8988T (cell line): Measurements from ENCODE around the gene MAP3K4.

Experiments
- DNase-seq: peaks from one replicate; pipeline ENCODE4 v3.0.0; 2011

The MAP3K4 gene, protein sequence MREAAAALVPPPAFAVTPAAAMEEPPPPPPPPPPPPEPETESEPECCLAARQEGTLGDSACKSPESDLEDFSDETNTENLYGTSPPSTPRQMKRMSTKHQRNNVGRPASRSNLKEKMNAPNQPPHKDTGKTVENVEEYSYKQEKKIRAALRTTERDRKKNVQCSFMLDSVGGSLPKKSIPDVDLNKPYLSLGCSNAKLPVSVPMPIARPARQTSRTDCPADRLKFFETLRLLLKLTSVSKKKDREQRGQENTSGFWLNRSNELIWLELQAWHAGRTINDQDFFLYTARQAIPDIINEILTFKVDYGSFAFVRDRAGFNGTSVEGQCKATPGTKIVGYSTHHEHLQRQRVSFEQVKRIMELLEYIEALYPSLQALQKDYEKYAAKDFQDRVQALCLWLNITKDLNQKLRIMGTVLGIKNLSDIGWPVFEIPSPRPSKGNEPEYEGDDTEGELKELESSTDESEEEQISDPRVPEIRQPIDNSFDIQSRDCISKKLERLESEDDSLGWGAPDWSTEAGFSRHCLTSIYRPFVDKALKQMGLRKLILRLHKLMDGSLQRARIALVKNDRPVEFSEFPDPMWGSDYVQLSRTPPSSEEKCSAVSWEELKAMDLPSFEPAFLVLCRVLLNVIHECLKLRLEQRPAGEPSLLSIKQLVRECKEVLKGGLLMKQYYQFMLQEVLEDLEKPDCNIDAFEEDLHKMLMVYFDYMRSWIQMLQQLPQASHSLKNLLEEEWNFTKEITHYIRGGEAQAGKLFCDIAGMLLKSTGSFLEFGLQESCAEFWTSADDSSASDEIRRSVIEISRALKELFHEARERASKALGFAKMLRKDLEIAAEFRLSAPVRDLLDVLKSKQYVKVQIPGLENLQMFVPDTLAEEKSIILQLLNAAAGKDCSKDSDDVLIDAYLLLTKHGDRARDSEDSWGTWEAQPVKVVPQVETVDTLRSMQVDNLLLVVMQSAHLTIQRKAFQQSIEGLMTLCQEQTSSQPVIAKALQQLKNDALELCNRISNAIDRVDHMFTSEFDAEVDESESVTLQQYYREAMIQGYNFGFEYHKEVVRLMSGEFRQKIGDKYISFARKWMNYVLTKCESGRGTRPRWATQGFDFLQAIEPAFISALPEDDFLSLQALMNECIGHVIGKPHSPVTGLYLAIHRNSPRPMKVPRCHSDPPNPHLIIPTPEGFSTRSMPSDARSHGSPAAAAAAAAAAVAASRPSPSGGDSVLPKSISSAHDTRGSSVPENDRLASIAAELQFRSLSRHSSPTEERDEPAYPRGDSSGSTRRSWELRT (N-terminal part only)

DNA sequence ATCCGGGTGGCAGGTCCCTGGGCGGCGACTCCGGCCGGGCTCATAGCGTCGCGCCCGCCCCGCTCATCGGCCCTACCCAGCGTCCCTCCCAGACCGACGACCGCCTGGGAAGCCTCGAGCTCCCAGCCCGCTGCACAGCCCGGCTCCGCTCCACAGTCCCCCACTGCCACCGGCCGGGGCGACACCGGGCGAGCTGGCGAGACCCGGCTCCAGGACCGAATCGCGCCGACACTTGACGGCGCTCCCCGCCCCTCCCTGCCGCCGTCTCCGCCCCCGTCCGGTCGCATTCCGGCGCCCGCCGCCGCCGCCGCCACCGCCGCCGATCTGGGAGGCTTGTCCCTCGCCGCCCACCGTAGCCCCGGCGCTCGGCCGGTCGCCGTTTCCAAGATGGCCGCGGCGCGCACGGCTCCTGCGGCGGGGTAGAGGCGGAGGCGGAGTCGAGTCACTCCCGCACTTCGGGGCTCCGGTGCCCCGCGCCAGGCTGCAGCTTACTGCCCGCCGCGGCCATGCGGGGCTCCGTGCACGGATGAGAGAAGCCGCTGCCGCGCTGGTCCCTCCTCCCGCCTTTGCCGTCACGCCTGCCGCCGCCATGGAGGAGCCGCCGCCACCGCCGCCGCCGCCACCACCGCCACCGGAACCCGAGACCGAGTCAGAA lies at the start of gene MAP3K4:
MAP3K4 (plus strand) TSS at position 364 of the 655 bp plus-strand sequence; CDS start at position 527, 163 bp downstream.
- peak; percentile 63 for DNase-seq

DNA sequence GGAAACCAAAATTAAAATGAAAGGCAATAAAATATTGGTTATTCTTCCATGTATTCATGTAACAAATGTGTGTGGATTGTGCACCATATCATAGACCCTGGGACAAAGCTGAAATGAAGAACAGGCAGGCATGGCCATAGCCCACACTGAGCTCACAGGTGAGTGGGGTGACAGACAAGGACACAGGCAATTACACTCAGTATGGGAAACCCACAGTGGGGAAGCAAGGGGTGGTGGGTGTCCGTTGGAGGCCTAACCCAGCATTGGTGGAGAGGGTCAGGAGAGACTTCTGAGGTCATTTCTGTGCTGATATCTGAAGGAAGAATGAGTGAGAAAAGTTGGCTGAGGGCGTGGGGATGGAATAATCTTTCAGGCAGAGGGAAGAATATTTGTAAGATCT lies 47.6 kb upstream of the MAP3K4 start:
- no peak for DNase-seq

GRCh38 chr6:160945516-160946177 lies 45.9 kb upstream of the MAP3K4 start:
- no peak for DNase-seq

DNA sequence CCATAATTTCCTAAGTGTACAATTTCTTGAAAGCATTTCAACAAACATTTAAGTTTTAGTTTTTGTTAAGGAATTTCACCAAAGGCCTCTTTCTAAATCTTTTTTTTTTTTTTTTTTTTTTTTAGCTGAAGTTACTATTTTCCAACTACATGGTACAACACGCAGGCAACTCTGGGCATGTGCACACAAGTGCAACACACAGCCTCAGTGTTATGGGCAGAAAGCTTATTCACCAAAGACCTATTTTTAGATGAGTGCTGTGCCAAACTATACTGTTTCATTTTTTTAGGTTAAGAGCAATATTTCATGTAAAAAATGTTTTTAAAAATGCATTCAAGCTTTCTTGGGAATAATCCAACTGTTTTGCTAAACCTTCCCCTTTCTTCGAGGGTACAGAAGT lies 42.0 kb upstream of the MAP3K4 start:
- no peak for DNase-seq

DNA sequence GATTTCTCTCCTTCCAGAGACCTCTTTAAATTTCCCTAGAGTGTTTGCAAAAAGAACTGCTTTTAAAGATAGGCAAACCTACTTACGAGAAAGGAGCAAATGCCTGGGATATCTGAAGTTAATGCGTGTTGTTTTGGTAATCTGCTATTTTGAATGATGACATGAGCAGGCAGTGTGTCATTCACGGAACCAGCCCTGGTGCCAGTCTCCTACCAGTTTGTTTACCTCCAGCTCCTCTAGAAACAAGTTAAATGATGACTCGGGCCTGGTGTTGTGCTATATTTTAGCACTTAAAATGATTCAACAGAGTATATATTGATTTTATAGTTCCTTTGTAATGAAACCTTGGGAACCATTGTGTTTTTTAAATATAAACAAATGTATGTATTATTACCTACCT lies 41.1 kb upstream of the MAP3K4 start:
- DNase-seq: no peak

GRCh38 chr6:160951187-160952030 lies 40.2 kb upstream of the MAP3K4 start:
- DNase-seq: no peak

- no peak for DNase-seq
Observed at GRCh38 chr6:160952633-160953281, 38.8 kb upstream of the MAP3K4 start.

DNA sequence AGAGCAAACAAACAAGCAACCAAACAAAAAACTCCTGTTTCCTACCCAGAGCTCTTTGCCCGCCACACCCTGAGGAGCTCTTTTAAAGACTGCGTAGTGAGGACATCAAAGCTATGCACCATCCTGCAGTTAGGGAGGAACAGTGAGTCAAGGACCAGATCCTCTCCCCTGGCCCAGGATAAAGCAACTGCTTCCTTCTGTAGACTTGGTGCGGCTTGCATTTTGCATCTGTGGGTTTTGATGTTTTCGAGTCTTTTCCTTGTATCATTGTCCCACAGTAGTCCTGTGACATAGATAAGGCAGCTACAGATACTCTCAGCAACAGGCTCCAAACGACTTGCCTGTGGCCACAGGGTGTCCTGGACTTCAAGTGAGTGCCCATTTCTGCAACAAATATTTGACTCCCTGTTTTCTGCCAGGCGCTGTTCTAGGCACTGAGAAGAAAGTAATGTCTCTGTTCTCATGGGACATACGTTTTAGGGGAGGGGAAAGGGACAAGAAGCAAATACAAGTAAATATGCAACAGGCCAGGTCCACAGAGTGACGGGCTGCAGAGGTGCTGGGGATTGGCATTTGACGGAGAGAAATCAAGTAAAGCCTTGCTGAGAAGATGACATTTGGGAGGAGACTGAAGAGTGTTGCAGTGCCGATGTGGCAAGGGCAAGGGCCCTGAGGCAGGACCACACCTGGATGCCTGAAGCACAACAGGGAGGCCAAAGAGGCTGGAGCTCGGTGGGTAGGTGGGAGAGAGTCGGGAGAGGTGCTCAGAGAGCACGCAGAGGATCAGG lies 35.9 kb upstream of the MAP3K4 start:
- no peak for DNase-seq

GRCh38 chr6:160956300-160957035 lies 35.1 kb upstream of the MAP3K4 start:
- DNase-seq: no peak

DNA sequence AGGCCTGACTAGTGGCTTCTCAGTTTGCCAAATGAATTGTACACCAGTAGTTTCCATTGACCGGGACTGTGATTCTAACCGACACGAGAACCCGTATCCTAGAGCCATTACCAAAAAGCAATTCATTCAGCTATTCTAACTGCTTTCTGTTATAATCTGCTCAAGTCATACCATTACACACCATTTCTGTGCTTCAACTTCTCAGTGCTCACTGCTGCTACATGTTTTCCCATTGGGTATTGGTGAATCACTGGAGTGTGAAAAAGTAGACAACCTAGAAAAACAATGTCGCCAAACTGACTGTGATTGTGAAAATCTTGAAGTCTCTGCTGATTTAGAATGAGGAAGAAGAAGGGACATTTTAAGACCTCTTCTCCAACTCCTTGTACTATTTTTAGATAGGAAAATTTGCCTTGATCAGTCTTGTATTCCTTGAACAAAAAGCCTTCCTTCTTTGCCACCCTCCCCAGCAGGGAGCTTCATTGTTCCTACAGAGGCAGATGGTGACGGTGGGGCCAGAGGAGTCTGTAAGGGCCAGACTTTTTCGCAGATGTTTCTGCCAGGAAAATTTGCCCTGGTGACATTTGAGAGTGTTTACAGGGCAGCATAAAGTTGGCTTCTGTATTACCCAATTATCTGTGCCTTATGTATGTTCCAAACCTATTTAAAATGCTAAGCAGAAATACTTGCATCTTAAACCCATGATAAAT lies 31.7 kb upstream of the MAP3K4 start:
- DNase-seq: no peak

DNA sequence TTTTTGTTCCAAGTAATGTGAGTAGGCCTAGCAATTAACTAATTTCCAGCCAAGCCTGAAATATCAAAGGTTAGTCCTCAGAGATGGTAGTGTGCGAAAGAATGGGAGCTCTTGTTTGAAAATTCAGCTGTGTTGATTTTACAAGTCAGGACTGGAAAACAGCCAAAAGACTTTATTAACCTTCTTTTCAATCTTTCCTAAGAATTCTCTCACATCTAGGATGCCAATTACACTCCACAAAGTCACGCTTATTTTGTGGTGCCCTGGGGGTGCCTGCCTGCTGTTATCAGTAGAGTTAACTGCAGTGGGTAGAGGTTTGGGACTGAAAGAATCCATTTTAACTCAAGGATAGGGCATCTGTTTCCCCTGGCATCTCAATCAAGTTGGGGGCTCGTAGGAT lies 30.7 kb upstream of the MAP3K4 start:
- DNase-seq: no peak

- DNase-seq: no peak
Observed at GRCh38 chr6:160962835-160963623, 28.5 kb upstream of the MAP3K4 start.

- no peak for DNase-seq
Observed at GRCh38 chr6:160963651-160964050, 27.9 kb upstream of the MAP3K4 start.

GRCh38 chr6:160965893-160966292 lies 25.7 kb upstream of the MAP3K4 start:
- no peak for DNase-seq

GRCh38 chr6:160966493-160967229 lies 24.9 kb upstream of the MAP3K4 start:
- DNase-seq: no peak

DNA sequence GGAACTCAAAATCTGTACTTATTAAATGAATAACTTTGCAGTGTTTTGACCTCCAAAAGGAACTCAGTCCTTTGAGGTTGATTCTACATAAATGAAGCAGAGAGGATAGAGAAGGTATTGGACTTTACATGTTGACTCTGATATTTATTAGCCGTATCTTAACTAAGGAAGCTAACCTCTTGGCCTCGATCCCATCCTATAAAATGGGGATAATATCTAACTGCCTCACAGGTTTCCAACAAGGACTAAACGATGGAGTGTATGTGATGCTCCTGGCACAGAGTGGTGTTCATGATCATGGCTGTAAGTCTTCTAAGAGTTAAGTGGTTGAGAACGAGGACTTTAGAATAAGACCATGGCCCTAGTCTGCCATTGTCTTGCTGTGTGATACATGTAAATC lies 24.2 kb upstream of the MAP3K4 start:
- DNase-seq: no peak

- no peak for DNase-seq
Observed at GRCh38 chr6:160967833-160968232, 23.7 kb upstream of the MAP3K4 start.
